Neuronal stem cell (in vitro differentiated cells): ENCODE measurements around the gene LRP4.

Experiments
- DNase-seq: peaks from one replicate; pipeline ENCODE4 v3.0.0-alpha.2; 2013; ENCODE audit warnings: low spot score
- H2AFZ ChIP-seq: one replicate; pipeline ENCODE4 v1.6.1; 2013; ENCODE audit warnings: mild to moderate bottlenecking, low read length, inconsistent platforms
- H2AK5ac ChIP-seq: 2 replicates; pipeline ENCODE4 v1.6.1; 2013; ENCODE audit warnings: low read depth, mild to moderate bottlenecking, inconsistent platforms, low read length, moderate library complexity, mixed read lengths
- H2BK120ac ChIP-seq: 2 replicates; pipeline ENCODE4 v1.6.1; 2013; ENCODE audit warnings: low read depth, mild to moderate bottlenecking, inconsistent platforms, low read length, moderate library complexity, mixed read lengths
- H2BK12ac ChIP-seq: one replicate; pipeline ENCODE4 v1.6.1; 2013; ENCODE audit warnings: low read length, inconsistent platforms
- H2BK15ac ChIP-seq: 2 replicates; pipeline ENCODE4 v1.6.1; 2013; ENCODE audit warnings: mild to moderate bottlenecking, low read length, inconsistent platforms, mixed read lengths
- H2BK5ac ChIP-seq: one replicate; pipeline ENCODE4 v1.6.1; 2013; ENCODE audit warnings: inconsistent platforms, mild to moderate bottlenecking, low read length, moderate library complexity
- H3K14ac ChIP-seq: one replicate; pipeline ENCODE4 v1.6.1; 2013; ENCODE audit warnings: low read length, inconsistent platforms
- H3K18ac ChIP-seq: 2 replicates; pipeline ENCODE4 v1.6.1; 2013; ENCODE audit warnings: low read length, inconsistent platforms
- H3K23ac ChIP-seq: 2 replicates; pipeline ENCODE4 v1.6.1; 2013; ENCODE audit warnings: low read depth, mild to moderate bottlenecking, mixed read lengths, low read length, inconsistent platforms; ENCODE audit not compliant: poor library complexity
- H3K27ac ChIP-seq: replicated peaks from 3 replicates; pipeline ENCODE4 v1.5.1; 2013; ENCODE audit warnings: low read length, inconsistent platforms
- H3K27me3 ChIP-seq, 3 experiments: 2 replicates each; pipeline ENCODE4 v1.6.1; 2013; ENCODE audit warnings: low read length in 3 of 3, mild to moderate bottlenecking in 2 of 3, inconsistent platforms in 1 of 3, low read depth in 1 of 3, mixed read lengths in 1 of 3, moderate library complexity in 1 of 3; ENCODE audit not compliant: control insufficient read depth in 3 of 3, insufficient read depth in 3 of 3
- H3K36me3 ChIP-seq, 2 donors: replicated peaks in 1 of 2; 2 replicates each; pipeline ENCODE4 v1.6.1; 2013; ENCODE audit warnings: low read length in 2 of 2; ENCODE audit not compliant: control insufficient read depth in 2 of 2, insufficient read depth in 2 of 2
- H3K4ac ChIP-seq: 2 replicates; pipeline ENCODE4 v1.6.1; 2013; ENCODE audit warnings: inconsistent platforms, mild to moderate bottlenecking, low read length, moderate library complexity
- H3K4me1 ChIP-seq, 2 donors: 1 replicate in 1 of 2; 2 replicates in 1 of 2; pipeline ENCODE4 v1.6.1; 2013; ENCODE audit warnings: low read length in 2 of 2, low read depth in 1 of 2; ENCODE audit not compliant: control insufficient read depth in 2 of 2, insufficient read depth in 1 of 2
- H3K4me2 ChIP-seq: one replicate; pipeline ENCODE4 v1.6.1; 2013; ENCODE audit warnings: mild to moderate bottlenecking, low read length, inconsistent platforms; ENCODE audit not compliant: insufficient read depth, poor library complexity, severe bottlenecking
- H3K4me3 ChIP-seq, 2 donors: 2 replicates each; pipeline ENCODE4 v1.5.1; 2013; ENCODE audit warnings: low read length in 2 of 2, mild to moderate bottlenecking in 2 of 2, inconsistent platforms in 1 of 2, moderate library complexity in 1 of 2
- H3K79me1 ChIP-seq: one replicate; pipeline ENCODE4 v1.6.1; 2013; ENCODE audit warnings: low read depth, mild to moderate bottlenecking, inconsistent platforms, low read length, moderate library complexity
- H3K9ac ChIP-seq: one replicate; pipeline ENCODE4 v1.6.1; 2013; ENCODE audit warnings: mild to moderate bottlenecking, low read depth, low read length, inconsistent platforms; ENCODE audit not compliant: poor library complexity
- H3K9me3 ChIP-seq, 2 donors: replicated peaks in 1 of 2; 2 replicates each; pipeline versions ENCODE3 to v1.6.1; 2013; ENCODE audit warnings: low read length in 2 of 2, mild to moderate bottlenecking in 2 of 2, inconsistent platforms in 1 of 2, low read depth in 1 of 2, mixed read lengths in 1 of 2, moderate library complexity in 1 of 2; ENCODE audit not compliant: control insufficient read depth in 2 of 2, insufficient read depth in 1 of 2
- H4K8ac ChIP-seq: one replicate; pipeline ENCODE4 v1.6.1; 2013; ENCODE audit warnings: low read depth, mild to moderate bottlenecking, inconsistent platforms, low read length, moderate library complexity
- H4K91ac ChIP-seq: one replicate; pipeline ENCODE4 v1.6.1; 2013; ENCODE audit warnings: low read length, low read depth, mild to moderate bottlenecking, inconsistent platforms; ENCODE audit not compliant: poor library complexity
- WGBS, 2 donors: extraction: QIAGEN DNeasy Blood & Tissue Kit; methylation state at CpG; one replicate each; pipeline ENCODE4 v1.1.7; 2013; ENCODE audit warnings: missing lambda C conversion rate in 2 of 2, mixed read lengths in 1 of 2; ENCODE audit not compliant: insufficient read length in 2 of 2, insufficient replicate concordance in 1 of 2; ENCODE audit errors: extremely low coverage in 2 of 2; 5-methylcytosine and 5-hydroxymethylcytosine counted together

Gene LRP4

GRCh38 chr11:46886211-46886610 is 32.1 kb downstream of the LRP4 start:
- no CpG with 5 or more reads among the region's 11 CpGs for WGBS, 2 donors
- no peak for DNase-seq

GRCh38 chr11:46879056-46879585 is 39.2 kb downstream of the LRP4 start:
- H3K14ac ChIP-seq = no peak overlapping the region
- peaks cover 3% of the 10 kb centered on the region for H3K79me1 ChIP-seq
- peak overlapping the region; percentile 6 for H3K9ac ChIP-seq
- no peak overlapping the region for H4K91ac ChIP-seq
- no peak overlapping the region for H2BK12ac ChIP-seq
- no peak overlapping the region for H3K27ac ChIP-seq
- no CpG with 5 or more reads among the region's 10 CpGs for WGBS, 2 donors
- no peak overlapping the region for H2BK15ac ChIP-seq
- H4K8ac ChIP-seq = no peak overlapping the region
- no peaks in the 10 kb centered on the region for H3K4me1 ChIP-seq
- H3K9me3 ChIP-seq = peaks cover 0 to 3% of the 10 kb centered on the region in 2 donors
- DNase-seq = no peak
- H3K4me3 ChIP-seq = no peak overlapping the region
- peaks cover 42 to 98% of the 10 kb centered on the region in 2 donors for H3K36me3 ChIP-seq
- no peak overlapping the region for H2AK5ac ChIP-seq
- H3K23ac ChIP-seq = no peak overlapping the region
- H3K27me3 ChIP-seq = no peaks in the 10 kb centered on the region
- no peak overlapping the region for H3K4me2 ChIP-seq
- H2BK120ac ChIP-seq = no peak overlapping the region
- no peak overlapping the region for H2AFZ ChIP-seq
- H2BK5ac ChIP-seq = no peak overlapping the region
- no peak overlapping the region for H3K18ac ChIP-seq
- H3K4ac ChIP-seq = no peak overlapping the region

More at GRCh38 chr11:46886211-46886610, 32.1 kb downstream of the LRP4 start:
- Histone ChIP-seq H3K27ac (no peak overlapping the region), H3K9me3 (peaks cover 0 to 8% of the 10 kb centered on the region in 2 donors), H3K79me1 (no peaks in the 10 kb centered on the region), H2BK15ac (no peak overlapping the region), H3K14ac (no peak overlapping the region), H4K91ac (no peak overlapping the region), H3K36me3 (peaks cover 38 to 77% of the 10 kb centered on the region in 2 donors), H3K4me3 (peak overlapping the region in 1 of 2 donors; percentile 57), H3K23ac (no peak overlapping the region), H2AK5ac (no peak overlapping the region), H2BK12ac (no peak overlapping the region), H3K9ac (peak overlapping the region; percentile 46), H3K4me1 (no peaks in the 10 kb centered on the region), H2BK5ac (no peak overlapping the region), H3K18ac (no peak overlapping the region), H2BK120ac (no peak overlapping the region), H4K8ac (no peak overlapping the region), H3K4me2 (no peak overlapping the region), H3K27me3 (peaks cover 0 to 2% (median 0%) of the 10 kb centered on the region in 3 experiments), H2AFZ (no peak overlapping the region), H3K4ac (no peak overlapping the region)

- peaks cover 0 to 3% of the 10 kb centered on the region in 2 donors for H3K9me3 ChIP-seq
- no peak overlapping the region for H3K18ac ChIP-seq
- H2AK5ac ChIP-seq = no peak overlapping the region
- H2AFZ ChIP-seq = no peak overlapping the region
- H2BK12ac ChIP-seq = no peak overlapping the region
- H4K8ac ChIP-seq = no peak overlapping the region
- DNase-seq = no peak
- no peaks in the 10 kb centered on the region for H3K4me1 ChIP-seq
- no peak overlapping the region for H3K4ac ChIP-seq
- no CpG with 5 or more reads among the region's 1 CpG for WGBS, 2 donors
- no peak overlapping the region for H3K14ac ChIP-seq
- no peak overlapping the region for H4K91ac ChIP-seq
- peaks cover 47 to 98% of the 10 kb centered on the region in 2 donors for H3K36me3 ChIP-seq
- H2BK120ac ChIP-seq = no peak overlapping the region
- no peak overlapping the region for H3K27ac ChIP-seq
- H2BK5ac ChIP-seq = no peak overlapping the region
- no peak overlapping the region for H3K4me3 ChIP-seq
- no peak overlapping the region for H3K23ac ChIP-seq
- no peak overlapping the region for H2BK15ac ChIP-seq
- no peaks in the 10 kb centered on the region for H3K27me3 ChIP-seq
- no peak overlapping the region for H3K4me2 ChIP-seq
- H3K9ac ChIP-seq = no peak overlapping the region
- H3K79me1 ChIP-seq = peaks cover 3% of the 10 kb centered on the region
Measured at GRCh38 chr11:46877580-46877979, 40.8 kb downstream of the LRP4 start.

GRCh38 chr11:46876471-46876870 is 41.9 kb downstream of the LRP4 start:
- Histone ChIP-seq H4K91ac (no peak overlapping the region), H3K4me2 (no peak overlapping the region), H2BK120ac (no peak overlapping the region), H3K27me3 (no peaks in the 10 kb centered on the region), H3K4me3 (no peak overlapping the region), H3K9ac (no peak overlapping the region), H3K27ac (no peak overlapping the region), H4K8ac (no peak overlapping the region), H3K18ac (no peak overlapping the region), H3K79me1 (peaks cover 3% of the 10 kb centered on the region), H2AFZ (no peak overlapping the region), H2BK15ac (no peak overlapping the region), H2AK5ac (no peak overlapping the region), H3K14ac (no peak overlapping the region), H2BK5ac (no peak overlapping the region), H3K36me3 (peaks cover 47 to 96% of the 10 kb centered on the region in 2 donors), H3K4ac (peak overlapping the region; percentile 32), H3K9me3 (peaks cover 0 to 3% of the 10 kb centered on the region in 2 donors), H3K4me1 (no peaks in the 10 kb centered on the region), H3K23ac (no peak overlapping the region), H2BK12ac (no peak overlapping the region)
- no CpG with 5 or more reads among the region's 11 CpGs for WGBS, 2 donors
- no peak for DNase-seq
